Measurements from ENCODE around the gene TMEM190.

DNA sequence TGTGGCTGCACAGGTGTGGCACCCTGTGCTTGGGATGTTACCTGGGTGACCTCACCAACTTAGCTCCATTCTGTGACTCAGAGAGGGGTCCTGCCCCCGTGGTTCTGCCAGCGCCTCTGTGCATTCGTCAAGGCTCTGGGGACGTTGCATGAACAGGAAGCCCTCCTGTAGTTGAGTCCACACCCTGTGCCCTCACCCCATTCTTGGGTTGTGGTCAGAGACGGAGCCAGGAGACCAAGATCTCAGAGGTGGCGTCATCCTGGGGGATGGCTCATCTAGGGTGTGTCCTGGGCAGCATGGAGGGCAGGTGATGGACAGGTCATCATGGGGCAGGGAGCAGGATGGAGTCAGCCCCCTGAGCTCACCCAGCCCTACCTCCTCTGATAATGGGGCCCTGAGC, 24.6 kb upstream of the TMEM190 start:
- TF ChIP-seq EZH2 (IDR thresholded peaks at IDR 0.05; ENCODE audit: borderline replicate concordance): no peak
- TF ChIP-seq, protein P1, sequence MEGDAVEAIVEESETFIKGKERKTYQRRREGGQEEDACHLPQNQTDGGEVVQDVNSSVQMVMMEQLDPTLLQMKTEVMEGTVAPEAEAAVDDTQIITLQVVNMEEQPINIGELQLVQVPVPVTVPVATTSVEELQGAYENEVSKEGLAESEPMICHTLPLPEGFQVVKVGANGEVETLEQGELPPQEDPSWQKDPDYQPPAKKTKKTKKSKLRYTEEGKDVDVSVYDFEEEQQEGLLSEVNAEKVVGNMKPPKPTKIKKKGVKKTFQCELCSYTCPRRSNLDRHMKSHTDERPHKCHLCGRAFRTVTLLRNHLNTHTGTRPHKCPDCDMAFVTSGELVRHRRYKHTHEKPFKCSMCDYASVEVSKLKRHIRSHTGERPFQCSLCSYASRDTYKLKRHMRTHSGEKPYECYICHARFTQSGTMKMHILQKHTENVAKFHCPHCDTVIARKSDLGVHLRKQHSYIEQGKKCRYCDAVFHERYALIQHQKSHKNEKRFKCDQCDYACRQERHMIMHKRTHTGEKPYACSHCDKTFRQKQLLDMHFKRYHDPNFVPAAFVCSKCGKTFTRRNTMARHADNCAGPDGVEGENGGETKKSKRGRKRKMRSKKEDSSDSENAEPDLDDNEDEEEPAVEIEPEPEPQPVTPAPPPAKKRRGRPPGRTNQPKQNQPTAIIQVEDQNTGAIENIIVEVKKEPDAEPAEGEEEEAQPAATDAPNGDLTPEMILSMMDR (IDR thresholded peaks at IDR 0.05; ENCODE audit: poor library complexity): no peak
- no peak for TF ChIP-seq EZH2phosphoT487 (IDR thresholded peaks at IDR 0.05; ENCODE audit: low read depth, severe bottlenecking, unreplicated experiment)

All from hepatocyte (in vitro differentiated cells).